PC-9 (cell line): Measurements from ENCODE around the gene PHACTR1. TPM values are rescaled to one million over a fixed set of nuclear protein-coding genes. Genes with fewer than 3 reads are reported as not detected.

Experiments used
- BruUV-seq: library from RNA; stranded (reverse); fragments of 400-500 nt; replicated peaks from 2 replicates; lab custom pipeline; 2021; lab: Mats Ljungman, UMichigan
- CTCF ChIA-PET: fragments of 300-600 bp; sonication (Branson Sonifier 250); formaldehyde crosslinking; loops from one replicate; lab custom pipeline; 2022; ENCODE audit warnings: antibody characterized with exemption; lab: Charles Lee
- POLR2A ChIA-PET: fragments of 300-600 bp; sonication (Branson Sonifier 250); formaldehyde crosslinking; loops from one replicate; lab custom pipeline; 2022; ENCODE audit warnings: antibody characterized with exemption; ENCODE audit not compliant: unreplicated experiment; lab: Charles Lee
- DNase-seq, 2 experiments: peaks; one replicate each; pipeline versions ENCODE4 v3.0.0 to v3.0.0-alpha.2; 2015 to 2022; ENCODE audit warnings: mixed read lengths in 1 of 2
- H2AFZ ChIP-seq: fragments of 200-600 bp; sonication (generic); 2 replicates; pipeline ENCODE4 v1.8.1; 2017; ENCODE audit warnings: antibody characterized with exemption
- H3F3A ChIP-seq: fragments of 200-600 bp; sonication (generic); 2 replicates; pipeline ENCODE4 v1.8.1; 2017; ENCODE audit warnings: antibody characterized with exemption, mild to moderate bottlenecking, low read depth; ENCODE audit not compliant: insufficient read depth
- H3K27ac ChIP-seq: fragments of 200-600 bp; sonication (generic); 2 replicates; pipeline ENCODE4 v1.6.1; 2016; ENCODE audit warnings: mixed run types
- H3K27me3 ChIP-seq: fragments of 200-600 bp; sonication (generic); 2 replicates; pipeline ENCODE4 v1.6.1; 2016; ENCODE audit warnings: low read depth, mixed run types; ENCODE audit not compliant: insufficient read depth
- H3K36me3 ChIP-seq: fragments of 200-600 bp; sonication (generic); 2 replicates; pipeline ENCODE4 v1.6.1; 2016; ENCODE audit warnings: low read depth, mixed run types
- H3K4me1 ChIP-seq: fragments of 200-600 bp; sonication (generic); replicated peaks from 2 replicates; pipeline ENCODE4 v1.6.1; 2016; ENCODE audit warnings: mixed run types; ENCODE audit not compliant: insufficient read depth
- H3K4me2 ChIP-seq: fragments of 200-600 bp; sonication (generic); 2 replicates; pipeline ENCODE4 v1.6.1; 2017; ENCODE audit warnings: mixed run types
- H3K4me3 ChIP-seq: fragments of 200-600 bp; sonication (generic); 2 replicates; pipeline ENCODE4 v1.6.1; 2016; ENCODE audit warnings: mixed run types
- H3K79me2 ChIP-seq: fragments of 200-600 bp; sonication (generic); 2 replicates; pipeline ENCODE4 v1.6.1; 2017; ENCODE audit warnings: low read depth, mixed run types
- H3K9me2 ChIP-seq: fragments of 200-600 bp; sonication (generic); 2 replicates; pipeline ENCODE4 v1.8.1; 2017; ENCODE audit warnings: mild to moderate bottlenecking; ENCODE audit not compliant: insufficient read depth
- H3K9me3 ChIP-seq: fragments of 200-600 bp; sonication (generic); 2 replicates; pipeline ENCODE4 v1.8.1; 2016; ENCODE audit warnings: low read depth; ENCODE audit not compliant: insufficient read depth
- H4K20me1 ChIP-seq: fragments of 200-600 bp; sonication (generic); 2 replicates; pipeline ENCODE4 v1.8.1; 2017; ENCODE audit not compliant: insufficient read depth
- EZH2 ChIP-seq: fragments of 200-600 bp; sonication (generic); IDR thresholded peaks from 2 replicates; pipeline ENCODE4 v1.8.0; 2017; ENCODE audit warnings: antibody characterized with exemption, low read depth
- intact Hi-C: fragments of 100-400 bp; cut with micrococcal nuclease; formaldehyde crosslinking; loops from one replicate; pipeline ENCODE4 v1.10.0; 2022; ENCODE audit not compliant: unreplicated experiment
- total RNA-seq: library from RNA; stranded (reverse); gene quantifications from 2 replicates; pipeline ENCODE4 v1.2.3, GENCODE V29; 2021
- TF ChIP-seq, protein P1 (sequence below): fragments of 200-600 bp; sonication (generic); conservative IDR thresholded peaks from 2 replicates; pipeline ENCODE4 v1.6.1; 2017; ENCODE audit warnings: mixed run types, antibody characterized with exemption, mild to moderate bottlenecking, moderate library complexity

PHACTR1 gene
- total RNA-seq, 1 experiment from 2014 or later = not detected

DNA sequence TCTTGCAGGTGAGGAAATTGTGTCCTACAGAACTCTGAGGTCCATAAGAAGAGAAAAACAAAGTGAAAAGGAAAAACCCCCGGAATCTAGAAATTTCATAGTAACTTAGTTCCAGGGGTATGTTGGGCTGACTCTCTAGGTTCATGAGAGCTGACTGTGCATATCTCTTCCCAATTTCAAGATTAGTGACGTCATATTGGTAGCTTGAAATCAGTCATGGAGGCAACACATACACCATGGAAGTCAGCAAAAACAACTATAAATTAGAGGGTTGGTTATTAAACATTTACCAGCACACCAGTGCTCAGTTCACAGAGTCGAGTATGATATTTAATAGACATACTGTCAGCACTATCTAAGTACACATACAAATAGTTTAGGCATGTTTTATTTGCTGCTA lies 49.8 kb downstream of the PHACTR1 start:
- Histone ChIP-seq H3K4me2 (no peak overlapping the region), H3K79me2 (no peaks in the 10 kb centered on the region), H3F3A (no peaks in the 10 kb centered on the region), H3K36me3 (no peaks in the 10 kb centered on the region), H3K27ac (no peak overlapping the region), H2AFZ (no peak overlapping the region), H3K27me3 (peaks cover 39% of the 10 kb centered on the region), H3K9me2 (no peaks in the 10 kb centered on the region), H3K9me3 (no peaks in the 10 kb centered on the region), H3K4me1 (no peaks in the 10 kb centered on the region), H3K4me3 (no peak overlapping the region), H4K20me1 (no peaks in the 10 kb centered on the region)
- TF ChIP-seq, protein P1, sequence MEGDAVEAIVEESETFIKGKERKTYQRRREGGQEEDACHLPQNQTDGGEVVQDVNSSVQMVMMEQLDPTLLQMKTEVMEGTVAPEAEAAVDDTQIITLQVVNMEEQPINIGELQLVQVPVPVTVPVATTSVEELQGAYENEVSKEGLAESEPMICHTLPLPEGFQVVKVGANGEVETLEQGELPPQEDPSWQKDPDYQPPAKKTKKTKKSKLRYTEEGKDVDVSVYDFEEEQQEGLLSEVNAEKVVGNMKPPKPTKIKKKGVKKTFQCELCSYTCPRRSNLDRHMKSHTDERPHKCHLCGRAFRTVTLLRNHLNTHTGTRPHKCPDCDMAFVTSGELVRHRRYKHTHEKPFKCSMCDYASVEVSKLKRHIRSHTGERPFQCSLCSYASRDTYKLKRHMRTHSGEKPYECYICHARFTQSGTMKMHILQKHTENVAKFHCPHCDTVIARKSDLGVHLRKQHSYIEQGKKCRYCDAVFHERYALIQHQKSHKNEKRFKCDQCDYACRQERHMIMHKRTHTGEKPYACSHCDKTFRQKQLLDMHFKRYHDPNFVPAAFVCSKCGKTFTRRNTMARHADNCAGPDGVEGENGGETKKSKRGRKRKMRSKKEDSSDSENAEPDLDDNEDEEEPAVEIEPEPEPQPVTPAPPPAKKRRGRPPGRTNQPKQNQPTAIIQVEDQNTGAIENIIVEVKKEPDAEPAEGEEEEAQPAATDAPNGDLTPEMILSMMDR = no peak
- no peak for TF ChIP-seq EZH2
- ChIA-PET POLR2A (no interaction called here), CTCF (no interaction called here)
- intact Hi-C loops = no loop called here
- DNase-seq = no peak
- no TSS peak for BruUV-seq

DNA sequence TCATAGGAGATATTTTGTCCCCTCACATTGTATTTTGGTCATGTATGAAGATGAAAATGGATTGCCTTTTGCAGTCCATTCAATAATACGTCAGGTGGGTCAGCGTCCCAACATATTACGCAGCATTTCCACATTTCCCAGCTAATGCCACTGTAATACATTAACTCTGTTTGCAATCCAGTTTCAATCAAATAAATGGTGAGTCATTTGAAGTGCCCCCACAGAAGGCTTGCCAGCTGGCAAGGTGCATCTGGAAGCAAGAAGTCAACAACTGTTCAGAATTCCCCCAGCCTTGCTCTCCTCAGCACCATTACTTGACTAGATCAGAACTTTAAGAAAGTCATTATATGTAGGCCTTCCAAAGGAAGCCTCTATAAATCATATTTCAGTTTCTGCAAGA lies 50.4 kb downstream of the PHACTR1 start:
- H3K9me3 ChIP-seq = no peaks in the 10 kb centered on the region
- ChIA-PET POLR2A (no interaction called here), CTCF (no interaction called here)
- H3K36me3 ChIP-seq = no peaks in the 10 kb centered on the region
- no peaks in the 10 kb centered on the region for H3F3A ChIP-seq
- H3K4me1 ChIP-seq = no peaks in the 10 kb centered on the region
- peaks cover 45% of the 10 kb centered on the region for H3K27me3 ChIP-seq
- H3K27ac ChIP-seq = no peak overlapping the region
- intact Hi-C loops = no loop called here
- H3K4me3 ChIP-seq = no peak overlapping the region
- no peaks in the 10 kb centered on the region for H4K20me1 ChIP-seq
- BruUV-seq = no TSS peak
- no peak overlapping the region for H2AFZ ChIP-seq
- TF ChIP-seq, protein P1 = no peak
- TF ChIP-seq EZH2 = no peak
- no peak overlapping the region for H3K4me2 ChIP-seq
- no peaks in the 10 kb centered on the region for H3K79me2 ChIP-seq
- DNase-seq = no peak
- no peaks in the 10 kb centered on the region for H3K9me2 ChIP-seq

DNA sequence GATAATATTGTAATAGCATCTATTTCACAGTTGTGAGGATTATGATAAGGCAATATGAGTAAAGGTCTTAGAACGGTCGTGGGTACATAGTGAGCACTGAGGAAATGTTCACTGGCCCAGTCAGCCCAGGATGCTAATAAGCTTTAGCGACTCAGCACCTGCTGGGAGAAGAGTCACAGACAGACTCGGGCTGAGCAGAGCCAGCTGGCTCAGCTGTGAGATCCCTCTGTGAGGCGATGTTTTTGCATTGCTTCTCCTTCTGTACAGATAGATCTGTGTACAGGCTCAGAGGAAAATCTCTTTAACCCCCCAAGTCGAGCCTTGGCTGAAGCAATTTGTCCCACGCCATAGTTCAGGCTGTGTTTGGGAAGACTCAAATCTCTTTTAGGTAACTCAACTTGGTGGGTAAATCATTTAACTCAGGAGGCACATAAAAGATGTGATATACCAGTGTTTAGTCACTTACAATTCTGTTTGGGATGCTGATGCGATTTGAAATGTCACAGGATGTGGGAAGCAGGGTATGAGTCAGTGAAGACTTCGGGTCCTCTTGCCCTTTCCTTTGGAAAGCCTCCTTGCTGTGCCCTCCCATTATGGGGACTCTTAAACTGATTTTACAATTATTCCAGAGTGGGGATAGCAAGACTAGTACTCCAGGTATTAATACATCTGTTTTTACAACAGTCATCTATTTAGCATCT lies 53.1 kb downstream of the PHACTR1 start:
- no peak for DNase-seq

More for the DNA sequence above, 53.1 kb downstream of the PHACTR1 start:
- POLR2A ChIA-PET = no interaction called here
- Histone ChIP-seq H2AFZ (no peak overlapping the region), H3K36me3 (no peaks in the 10 kb centered on the region), H3K79me2 (no peaks in the 10 kb centered on the region), H3K9me3 (no peaks in the 10 kb centered on the region; the same call in 1 of the 2 replicates), H3K27ac (no peak overlapping the region), H3K27me3 (peaks cover 65% of the 10 kb centered on the region), H3K4me2 (no peak overlapping the region), H3K4me1 (no peaks in the 10 kb centered on the region), H3K9me2 (no peaks in the 10 kb centered on the region), H4K20me1 (no peaks in the 10 kb centered on the region), H3F3A (no peaks in the 10 kb centered on the region), H3K4me3 (no peak overlapping the region)
- CTCF ChIA-PET = no interaction called here
- TF ChIP-seq EZH2 = no peak
- TF ChIP-seq, protein P1 = no peak
- intact Hi-C loops = no loop called here
- BruUV-seq = no TSS peak
